Endothelial cell of umbilical vein (primary cell): ENCODE measurements around the gene MYO15A. TPM values are rescaled to one million over a fixed set of nuclear protein-coding genes. Genes with fewer than 3 reads are reported as not detected.

Source experiments
- BruUV-seq: library from RNA; stranded (reverse); fragments of 400-500 nt; replicated peaks from 2 replicates; lab custom pipeline; 2021; lab: Mats Ljungman, UMichigan
- CTCF ChIA-PET: fragments of 300-600, 350-600 bp; sonication (Branson Sonifier 250); formaldehyde crosslinking; loops from one replicate; lab custom pipeline; 2021; ENCODE audit warnings: antibody characterized with exemption, inconsistent platforms; lab: Charles Lee
- POLR2A ChIA-PET: fragments of 300-600, 350-600 bp; sonication (Branson Sonifier 250); formaldehyde crosslinking; loops from one replicate; lab custom pipeline; 2021; ENCODE audit warnings: antibody characterized with exemption, inconsistent platforms; lab: Charles Lee
- DNase-seq: peaks from one replicate; pipeline ENCODE4 v3.0.0-alpha.2; 2011; ENCODE audit warnings: low read depth, low spot score
- FAIRE-seq: peaks from 2 replicates; lab custom pipeline; 2011; peaks lifted over from hg19 to GRCh38; lab: Jason Lieb, UNC
- H2AFZ ChIP-seq: 2 replicates; pipeline ENCODE4 v1.6.0; 2012; ENCODE audit warnings: low read depth, low read length, control low read depth, inconsistent platforms
- H3K27ac ChIP-seq: 2 replicates; pipeline ENCODE4 v1.5.1; 2011; ENCODE audit warnings: low read depth, mild to moderate bottlenecking, control low read depth, low read length, moderate library complexity; ENCODE audit not compliant: insufficient read depth
- H3K27me3 ChIP-seq, 2 experiments: 2 replicates each; pipeline versions ENCODE4 v1.6.0 to v1.6.1; 2011; ENCODE audit warnings: low read length in 2 of 2, mixed read lengths in 1 of 2; ENCODE audit not compliant: control insufficient read depth in 2 of 2, insufficient read depth in 2 of 2
- H3K36me3 ChIP-seq, 2 experiments: 2 replicates in 1 of 2; 3 replicates in 1 of 2; pipeline ENCODE4 v1.5.1; 2011; ENCODE audit warnings: low read length in 2 of 2, mild to moderate bottlenecking in 1 of 2, moderate library complexity in 1 of 2; ENCODE audit not compliant: control insufficient read depth in 2 of 2, insufficient read depth in 2 of 2; ENCODE audit errors: extremely low read depth in 1 of 2
- H3K4me1 ChIP-seq: 3 replicates; pipeline ENCODE4 v1.5.1; 2011; ENCODE audit warnings: mild to moderate bottlenecking, low read length; ENCODE audit not compliant: control insufficient read depth, insufficient read depth; ENCODE audit errors: extremely low read depth
- H3K4me2 ChIP-seq: 2 replicates; pipeline ENCODE4 v1.6.1; 2011; ENCODE audit warnings: low read length, control low read depth, mixed read lengths; ENCODE audit not compliant: insufficient read depth
- H3K4me3 ChIP-seq, 3 experiments: fragments of 200-600 bp in 1 of 3; sonication (generic), shearing (Covaris generic) in 1 of 3; replicated peaks in 1 of 3; 2 replicates each; pipeline ENCODE4 v1.5.1; 2011 to 2016; ENCODE audit warnings: control low read depth in 3 of 3, low read length in 3 of 3, mild to moderate bottlenecking in 2 of 3, inconsistent platforms in 1 of 3, low read depth in 1 of 3, moderate library complexity in 1 of 3; ENCODE audit not compliant: insufficient read depth in 1 of 3
- H3K79me2 ChIP-seq: 2 replicates; pipeline ENCODE4 v1.6.0; 2012; ENCODE audit warnings: low read length, inconsistent platforms; ENCODE audit not compliant: control insufficient read depth, insufficient read depth
- H3K9ac ChIP-seq: replicated peaks from 2 replicates; pipeline ENCODE3; 2011; ENCODE audit warnings: low read length, control low read depth; ENCODE audit not compliant: insufficient read depth; ENCODE audit errors: extremely low read depth
- H3K9me1 ChIP-seq: replicated peaks from 3 replicates; pipeline ENCODE4 v1.6.0; 2011; ENCODE audit warnings: mild to moderate bottlenecking, low read length; ENCODE audit not compliant: control insufficient read depth, insufficient read depth; ENCODE audit errors: extremely low read depth
- H3K9me3 ChIP-seq: replicated peaks from 2 replicates; pipeline ENCODE4 v1.5.1; 2012; ENCODE audit warnings: low read length, inconsistent platforms; ENCODE audit not compliant: control insufficient read depth, insufficient read depth
- H4K20me1 ChIP-seq: replicated peaks from 2 replicates; pipeline ENCODE3; 2011; ENCODE audit warnings: mild to moderate bottlenecking, low read length; ENCODE audit not compliant: control insufficient read depth, insufficient read depth; ENCODE audit errors: extremely low read depth
- CTCF ChIP-seq, 2 donors: IDR thresholded peaks; 1 replicate in 1 of 2; 2 replicates in 1 of 2; pipeline ENCODE4 v1.5.1; 2011; ENCODE audit warnings: low read length in 2 of 2, mild to moderate bottlenecking in 2 of 2, moderate library complexity in 2 of 2, control low read depth in 1 of 2, inconsistent platforms in 1 of 2, low read depth in 1 of 2; ENCODE audit not compliant: insufficient read depth in 1 of 2; ENCODE audit errors: extremely low read depth in 1 of 2
- EZH2 ChIP-seq: IDR thresholded peaks from 2 replicates; pipeline ENCODE4 v1.6.1; 2012; ENCODE audit warnings: borderline replicate concordance, low read depth, mild to moderate bottlenecking, moderate library complexity, low read length, inconsistent platforms; ENCODE audit not compliant: severe bottlenecking
- FOS ChIP-seq: IDR thresholded peaks from 2 replicates; pipeline ENCODE4 v1.6.1; 2011; ENCODE audit warnings: mild to moderate bottlenecking, low read length, moderate library complexity, borderline replicate concordance; ENCODE audit not compliant: insufficient read depth
- GATA2 ChIP-seq: IDR thresholded peaks from 2 replicates; pipeline ENCODE4 v1.7.0; 2011; ENCODE audit warnings: low read depth, mild to moderate bottlenecking, moderate library complexity, mixed read lengths, low read length; ENCODE audit not compliant: insufficient read length, insufficient read depth
- JUN ChIP-seq: IDR thresholded peaks from 2 replicates; pipeline ENCODE4 v1.6.1; 2011; ENCODE audit warnings: borderline replicate concordance, low read depth; ENCODE audit not compliant: insufficient read length, insufficient read depth
- MAX ChIP-seq: IDR thresholded peaks from 2 replicates; pipeline ENCODE4 v1.6.1; 2011; ENCODE audit not compliant: insufficient read depth, insufficient read length
- MYC ChIP-seq: IDR thresholded peaks from one replicate; pipeline ENCODE4 v1.6.1; 2011; ENCODE audit warnings: mild to moderate bottlenecking, low read depth, low read length
- POLR2A ChIP-seq: IDR thresholded peaks from 2 replicates; pipeline ENCODE4 v1.6.1; 2012; ENCODE audit warnings: low read depth, mild to moderate bottlenecking, control low read depth, low read length
- POLR2AphosphoS5 ChIP-seq: IDR thresholded peaks from 2 replicates; pipeline ENCODE4 v1.6.1; 2012; ENCODE audit warnings: low read depth, mild to moderate bottlenecking, control low read depth, low read length, moderate library complexity; ENCODE audit not compliant: insufficient read depth
- dilution Hi-C: fragments of 300-500 bp; cut with MboI; formaldehyde crosslinking; loops from one replicate; pipeline ENCODE4 v1.15.0; 2019; ENCODE audit warnings: low sequenced_read_pairs; ENCODE audit not compliant: extremely low pct_ligation_motif_present
- intact Hi-C: fragments of 100-400 bp; cut with micrococcal nuclease; formaldehyde crosslinking; loops from one replicate; pipeline ENCODE4 v1.10.0; 2022
- polyA plus RNA-seq, 4 experiments: library from polyadenylated mRNA; depleted of rRNA in 3 of 4; stranded (reverse) in 3 of 4; unstranded in 1 of 4; fragments of >200 nt; gene quantifications; 2 replicates each; pipeline versions ENCODE4 v1.2.1 to v1.2.3, GENCODE V29; 2011 to 2012; ENCODE audit warnings: missing spikeins in 1 of 4
- total RNA-seq: library from RNA; stranded (reverse); gene quantifications from 2 replicates; pipeline ENCODE4 v1.2.3, GENCODE V29; 2021

The MYO15A gene
- total and polyA plus RNA-seq, 2 donors (not counting 3 experiments of a cell fraction or from before 2014, with no cell fraction given), result 0.46 to 0.82 TPM

- FAIRE-seq (no peak), DNase-seq (no peak)
- Histone ChIP-seq H4K20me1 (no peaks in the 10 kb centered on the region), H3K36me3 (no peaks in the 10 kb centered on the region), H3K4me3 (no peak overlapping the region), H3K27me3 (no peaks in the 10 kb centered on the region), H3K27ac (no peak overlapping the region), H3K9me1 (no peaks in the 10 kb centered on the region), H3K79me2 (no peaks in the 10 kb centered on the region), H3K9me3 (no peaks in the 10 kb centered on the region), H3K4me1 (no peaks in the 10 kb centered on the region), H2AFZ (no peak overlapping the region), H3K9ac (no peak overlapping the region), H3K4me2 (no peak overlapping the region)
- POLR2A ChIA-PET, result no interaction called here
- intact Hi-C loops, result no loop called here
- no TSS peak for BruUV-seq
- CTCF ChIA-PET, result interaction anchor here (0.9 kb wide), 1 partner anchor 9 kb away, joined by 3 read pairs; the partner anchor contains the start of gene MYO15A
- no peak for TF ChIP-seq MYC
- no peak for TF ChIP-seq GATA2
- no peak for TF ChIP-seq POLR2AphosphoS5
- no peak for TF ChIP-seq JUN
- TF ChIP-seq FOS, result no peak
- no peak for TF ChIP-seq MAX
- TF ChIP-seq CTCF (IDR thresholded peaks at IDR 0.05; ENCODE audit: extremely low read depth in 1 of 2, insufficient read depth in 1 of 2, low read depth in 1 of 2, low read length in 2 of 2), result no peak
- no peak for TF ChIP-seq EZH2
- TF ChIP-seq POLR2A, result no peak
- dilution Hi-C loops, result no loop called here
These were observed 9.7 kb downstream of the MYO15A start for GRCh38 chr17:18117982-18118975.
